Heart left ventricle (tissue), 16 donors: ENCODE measurements around the gene FAM171A1. TPM values are rescaled to one million over a fixed set of nuclear protein-coding genes. Genes with fewer than 3 reads are reported as not detected.

Experiments
- ATAC-seq, 4 donors: fragments of 200-7000 bp; cut with Tn5 transposase; one replicate each; pipeline ENCODE4 v1.9.1; 2020 to 2022; ENCODE audit warnings: moderate library complexity in 4 of 4, mild to moderate bottlenecking in 3 of 4, moderate number of reproducible peaks in 1 of 4
- DNase-seq, 5 donors: peaks; one replicate each; pipeline ENCODE4 v3.0.0-alpha.2; 2020
- H3K27ac ChIP-seq, 12 donors: fragments of 200-600 bp; sonication (generic) in 4 of 12; one replicate each; pipeline versions ENCODE4 v1.5.0 to v1.8.0; 2016 to 2022; ENCODE audit warnings: mild to moderate bottlenecking in 2 of 12
- H3K27me3 ChIP-seq, 9 donors: fragments of 200-600 bp; sonication (generic) in 2 of 9; one replicate each; pipeline versions ENCODE4 v1.5.1 to v1.8.0; 2016 to 2022; ENCODE audit warnings: mild to moderate bottlenecking in 3 of 9
- H3K36me3 ChIP-seq, 9 donors: fragments of 200-600 bp; sonication (generic) in 2 of 9; one replicate each; pipeline versions ENCODE4 v1.5.0 to v1.8.0; 2018 to 2022; ENCODE audit warnings: mild to moderate bottlenecking in 2 of 9
- H3K4me1 ChIP-seq, 12 donors: fragments of 200-600 bp; sonication (generic) in 4 of 12; one replicate each; pipeline versions ENCODE4 v1.5.0 to v1.8.0; 2016 to 2022; ENCODE audit warnings: mild to moderate bottlenecking in 3 of 12
- H3K4me3 ChIP-seq, 12 donors: fragments of 200-600 bp; sonication (generic) in 4 of 12; one replicate each; pipeline versions ENCODE4 v1.5.0 to v1.8.0; 2017 to 2022; ENCODE audit warnings: mild to moderate bottlenecking in 9 of 12, moderate library complexity in 4 of 12
- H3K9me3 ChIP-seq, 12 donors: fragments of 200-600 bp; sonication (generic) in 4 of 12; one replicate each; pipeline versions ENCODE4 v1.5.0 to v1.8.0; 2016 to 2022; ENCODE audit warnings: mild to moderate bottlenecking in 1 of 12
- POLR2A ChIP-seq, 2 donors: fragments of 450-650 bp; IDR thresholded peaks; one replicate each; pipeline ENCODE4 v1.6.1; 2017; ENCODE audit warnings: antibody characterized with exemption in 2 of 2, mild to moderate bottlenecking in 2 of 2, moderate library complexity in 2 of 2
- WGBS, 4 donors: extraction: QIAGEN DNeasy Blood & Tissue Kit in 2 of 4; methylation state at CpG; one replicate each; pipeline versions ENCODE4 v1.1.5 to v1.1.7; 2013 to 2018; 5-methylcytosine and 5-hydroxymethylcytosine counted together
- intact Hi-C, 10 donors: fragments of 100-400 bp; cut with DNase I; formaldehyde crosslinking; loops; one replicate each; pipeline versions ENCODE4 v1.11.1 to v1.14.2; 2022
- polyA plus RNA-seq, 2 donors: library from polyadenylated mRNA; stranded (reverse); fragments of 200-250 nt; gene quantifications; one replicate each; pipeline ENCODE4 v1.2.3, GENCODE V29; 2013
- total RNA-seq, 9 donors: library from RNA; depleted of rRNA in 2 of 9; stranded (reverse); fragments of >200 nt in 2 of 9; fragmentation: NEBNext Ultra II Directional in 3 of 9; extraction: Animal tissue kit (Norgen Biotek cat#: 25700) in 3 of 9; gene quantifications; one replicate each; pipeline versions ENCODE4 v1.1.0 to v1.2.4, GENCODE V29; 2016 to 2023
- TF ChIP-seq, protein P1 (sequence below), 12 donors: fragments of 200-600 bp; sonication (generic) in 4 of 12; IDR thresholded peaks; one replicate each; pipeline versions ENCODE4 v1.5.0 to v1.8.0; 2018 to 2022; ENCODE audit warnings: antibody characterized with exemption in 12 of 12, mild to moderate bottlenecking in 5 of 12
- donor health status: ischemic (EF 13 %, LVEDD 7.1; RV severe dilation, severe dysfunction).
- donor health status: healthy with polysubstance abuse.
- donor health status: DM: no; HTN: yes; CAD: no.
- donor health status: DM: no; HTN: no; CAD: no.
- donor health status: ischemic (EF 25% LVEDD 6.9; RV normal size, moderate dysfunction).
- donor health status: ischemic (EF 25% LVEDD 5.7; RV mildly dilated, moderate dysfunction).
- donor health status: healthy.
- donor health status: DM: yes; HTN: yes; CAD: no.
- donor health status: ischemic (EF 35%, LVEDD 5.7; RV mildly dilated, moderate dysfunction).
- donor health status: nonischemic (EF 11% LVEDD 7.7; RV severe dilation, severe dysfunction).
- donor health status: DM: yes; HTN: yes; CAD: no.
- donor health status: PGD.
- donor health status: ischemic (EF 29% LVEDD 5.4; RV normal size, mild dysfunction).
- donor health status: nonischemic (EF 23%, LVEDD 6.1; RV moderate dilation, normal function).

FAM171A1 gene
- total and polyA plus RNA-seq, 11 donors, result 4.1 to 18.0 (median 9.8) TPM

DNA sequence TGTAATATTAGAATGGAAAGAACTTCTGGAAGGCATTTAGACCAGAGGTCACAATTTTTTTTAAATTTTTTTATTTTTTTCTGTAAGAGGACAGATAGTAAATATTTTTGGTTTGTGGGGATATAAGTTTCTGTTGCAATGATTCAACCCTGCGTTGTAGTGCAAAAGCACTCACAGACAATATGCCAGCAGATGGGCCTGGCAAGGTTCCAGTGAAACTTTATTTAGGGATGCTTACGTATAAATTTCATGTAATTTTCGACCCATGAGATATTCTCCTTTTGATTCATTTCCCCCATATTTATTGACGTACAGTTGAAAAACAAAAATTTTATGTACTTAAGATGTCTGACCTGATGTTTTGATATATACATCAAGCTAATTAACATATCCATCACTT lies 129.8 kb downstream of the FAM171A1 start:
- Histone ChIP-seq H3K4me3 (no peak overlapping the region), H3K27me3 (no peaks in the 10 kb centered on the region), H3K4me1 (peaks cover 0 to 18% (median 0%) of the 10 kb centered on the region in 12 donors), H3K36me3 (peaks cover 0 to 9% (median 0%) of the 10 kb centered on the region in 9 donors), H3K9me3 (no peaks in the 10 kb centered on the region), H3K27ac (no peak overlapping the region)
- 88 to 96% (median 94%) methylated on average over 4 of the region's 4 CpGs for WGBS, 4 donors
- TF ChIP-seq POLR2A (IDR thresholded peaks at IDR 0.05), result no peak
- TF ChIP-seq, protein P1, sequence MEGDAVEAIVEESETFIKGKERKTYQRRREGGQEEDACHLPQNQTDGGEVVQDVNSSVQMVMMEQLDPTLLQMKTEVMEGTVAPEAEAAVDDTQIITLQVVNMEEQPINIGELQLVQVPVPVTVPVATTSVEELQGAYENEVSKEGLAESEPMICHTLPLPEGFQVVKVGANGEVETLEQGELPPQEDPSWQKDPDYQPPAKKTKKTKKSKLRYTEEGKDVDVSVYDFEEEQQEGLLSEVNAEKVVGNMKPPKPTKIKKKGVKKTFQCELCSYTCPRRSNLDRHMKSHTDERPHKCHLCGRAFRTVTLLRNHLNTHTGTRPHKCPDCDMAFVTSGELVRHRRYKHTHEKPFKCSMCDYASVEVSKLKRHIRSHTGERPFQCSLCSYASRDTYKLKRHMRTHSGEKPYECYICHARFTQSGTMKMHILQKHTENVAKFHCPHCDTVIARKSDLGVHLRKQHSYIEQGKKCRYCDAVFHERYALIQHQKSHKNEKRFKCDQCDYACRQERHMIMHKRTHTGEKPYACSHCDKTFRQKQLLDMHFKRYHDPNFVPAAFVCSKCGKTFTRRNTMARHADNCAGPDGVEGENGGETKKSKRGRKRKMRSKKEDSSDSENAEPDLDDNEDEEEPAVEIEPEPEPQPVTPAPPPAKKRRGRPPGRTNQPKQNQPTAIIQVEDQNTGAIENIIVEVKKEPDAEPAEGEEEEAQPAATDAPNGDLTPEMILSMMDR (IDR thresholded peaks at IDR 0.05), result no peak
- intact Hi-C loops, result no loop called here
- DNase-seq, result no peak
- ATAC-seq, result no peak

DNA sequence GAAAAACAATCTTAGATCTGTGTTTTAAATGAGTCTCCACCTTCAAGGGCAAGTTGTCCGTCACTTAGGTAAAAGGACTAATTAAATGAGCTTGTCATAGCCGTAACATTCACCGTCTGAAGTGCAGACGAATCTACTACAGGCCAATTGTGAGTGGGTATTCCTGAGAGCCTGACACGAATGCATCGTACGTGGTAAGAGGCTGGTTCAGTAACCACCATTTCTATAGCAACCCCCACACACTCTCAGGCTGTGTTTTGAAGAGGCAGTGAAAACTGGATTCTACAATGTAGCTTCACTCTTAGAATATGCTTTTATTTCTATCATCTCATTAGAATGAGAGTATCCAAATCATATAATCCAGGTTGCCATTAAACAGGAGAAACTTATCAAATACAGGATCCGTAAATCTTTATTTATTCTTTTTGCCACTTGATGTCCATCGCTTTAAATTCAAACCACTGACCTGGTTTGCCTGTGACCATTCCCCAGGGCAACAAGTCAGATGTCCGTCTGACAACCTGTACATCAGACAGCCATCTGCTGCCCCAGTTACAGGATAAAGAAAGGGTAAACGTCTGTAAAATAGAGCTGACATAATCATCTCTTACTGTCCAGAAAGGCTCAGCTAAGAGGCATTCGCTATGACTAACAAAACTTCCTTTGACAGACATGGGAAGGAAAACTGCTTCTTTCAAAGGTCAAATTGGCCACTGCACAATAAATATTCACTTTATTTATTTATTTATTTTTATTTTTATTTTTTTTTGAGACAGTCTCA lies 132.3 kb downstream of the FAM171A1 start:
- intact Hi-C loops, result no loop called here
- Histone ChIP-seq H3K4me1 (peaks cover 0 to 18% (median 0%) of the 10 kb centered on the region in 12 donors), H3K36me3 (peaks cover 0 to 9% (median 0%) of the 10 kb centered on the region in 9 donors), H3K4me3 (no peak overlapping the region), H3K27me3 (no peaks in the 10 kb centered on the region), H3K9me3 (no peaks in the 10 kb centered on the region), H3K27ac (no peak overlapping the region)
- 82 to 87% (median 85%) methylated on average over 12 of the region's 12 CpGs for WGBS, 4 donors
- DNase-seq (no peak), ATAC-seq (peak in 1 of 4 donors; percentile 51)
- TF ChIP-seq, protein P1 (IDR thresholded peaks at IDR 0.05), result no peak

DNA sequence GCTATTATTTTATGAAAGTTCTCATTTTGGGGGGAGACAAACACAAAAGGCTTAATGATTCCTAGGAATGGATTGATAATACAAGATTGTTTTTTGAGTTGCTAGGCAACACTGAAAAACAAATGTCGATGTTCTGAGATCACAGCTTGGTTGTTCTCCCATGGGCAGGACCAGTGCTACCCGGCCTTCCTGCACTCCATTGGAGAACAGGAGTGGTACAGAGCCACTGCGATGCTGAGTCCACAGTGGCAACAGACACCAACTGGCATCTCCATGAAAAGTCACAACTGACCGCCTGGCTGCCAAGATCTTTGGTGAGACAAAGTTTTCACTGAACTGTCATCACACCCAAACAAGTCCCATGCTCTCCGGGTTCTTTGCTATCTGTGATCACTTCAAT lies 133.7 kb downstream of the FAM171A1 start:
- ATAC-seq (peak; percentile 69 to 79 (median 76)), DNase-seq (peak in 1 of 5 donors; percentile 51)
- H3K4me1 ChIP-seq, result peaks cover 0 to 18% (median 0%) of the 10 kb centered on the region in 12 donors
- TF ChIP-seq POLR2A (IDR thresholded peaks at IDR 0.05), result no peak
- TF ChIP-seq, protein P1 (IDR thresholded peaks at IDR 0.05), result no peak
- no peaks in the 10 kb centered on the region for H3K9me3 ChIP-seq
- no peak overlapping the region for H3K4me3 ChIP-seq
- H3K27ac ChIP-seq, result peak overlapping the region in 3 of 12 donors; percentile 14 to 72 (median 57)
- 34 to 48% (median 44%) methylated on average over 5 of the region's 5 CpGs for WGBS, 4 donors
- H3K27me3 ChIP-seq, result no peaks in the 10 kb centered on the region
- H3K36me3 ChIP-seq, result peaks cover 0 to 1% (median 0%) of the 10 kb centered on the region in 9 donors
- intact Hi-C loops, result no loop called here

DNA sequence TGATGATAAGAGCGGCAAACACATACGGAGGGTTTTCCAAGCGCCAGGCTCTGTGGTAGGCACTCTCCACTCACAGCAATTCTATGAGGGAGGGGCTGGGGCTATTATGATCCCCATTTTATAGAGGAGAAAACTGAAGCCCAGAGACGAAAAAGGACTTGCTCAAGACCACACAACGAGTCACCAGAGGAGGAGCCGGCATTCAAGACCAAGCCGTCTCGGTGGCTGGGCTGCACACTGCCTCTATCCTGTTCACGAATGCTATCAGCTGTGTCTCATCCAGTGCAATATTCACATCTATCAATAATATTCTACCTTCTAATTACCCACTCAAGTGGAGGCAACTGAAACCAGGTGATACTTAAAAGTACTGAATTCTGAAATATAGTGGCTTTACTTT lies 134.7 kb downstream of the FAM171A1 start:
- 94 to 97% (median 95%) methylated on average over 9 of the region's 9 CpGs for WGBS, 4 donors
- intact Hi-C loops, result no loop called here
- peak overlapping the region in 1 of 12 donors; percentile 14 for H3K27ac ChIP-seq

More for the DNA sequence above, 134.7 kb downstream of the FAM171A1 start:
- TF ChIP-seq POLR2A (IDR thresholded peaks at IDR 0.05), result no peak
- TF ChIP-seq, protein P1 (IDR thresholded peaks at IDR 0.05), result no peak
- DNase-seq (no peak), ATAC-seq (no peak)
- Histone ChIP-seq H3K4me3 (no peak overlapping the region), H3K27me3 (no peaks in the 10 kb centered on the region), H3K4me1 (peaks cover 0 to 18% (median 0%) of the 10 kb centered on the region in 12 donors), H3K36me3 (no peaks in the 10 kb centered on the region), H3K9me3 (no peaks in the 10 kb centered on the region)
